ENCODE measurements around the gene MEIS1.

Gene MEIS1

GRCh38 chr2:66430505-66431273 is 4.2 kb upstream of the MEIS1 start:
- no peak for TF ChIP-seq CTCF (IDR thresholded peaks at IDR 0.05; ENCODE audit: low read depth, low read length, missing control alignments)
- Histone ChIP-seq H3K27ac (no peak overlapping the region), H3K27me3 (replicated peaks) (peaks cover 73% of the 10 kb centered on the region), H3K36me3 (replicated peaks) (no peaks in the 10 kb centered on the region), H3K4me3 (ENCODE audit: low read depth, low read length) (no peak overlapping the region)
- in situ Hi-C loops (cut with HindIII; ENCODE audit: low pct_ligation_motif_present, low sequenced_read_pairs): loop anchor here (25.0 kb wide), 1 partner anchor 1407 kb away; no protein-coding TSS in a partner anchor
- no peak for DNase-seq

DNA sequence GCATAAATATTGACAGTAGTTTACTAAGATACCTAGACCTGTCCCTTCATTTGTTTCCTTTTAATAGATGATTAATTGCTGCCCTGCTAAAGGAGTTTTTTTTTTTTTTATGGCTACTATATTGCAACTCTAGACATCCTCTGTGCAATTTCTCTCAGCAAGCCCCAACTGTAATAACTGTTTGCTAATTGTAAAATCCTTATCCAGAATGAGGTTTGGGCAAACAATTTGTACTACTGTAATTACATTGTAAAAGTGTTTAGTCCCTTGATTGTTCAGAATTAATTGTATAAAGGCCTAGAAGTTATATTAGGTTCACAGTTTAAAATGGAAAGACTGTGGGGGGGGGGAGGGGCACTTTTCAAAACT is 3.7 kb upstream of the MEIS1 start:
- Histone ChIP-seq H3K36me3 (replicated peaks) (no peaks in the 10 kb centered on the region), H3K27ac (no peak overlapping the region), H3K4me3 (ENCODE audit: low read depth, low read length) (no peak overlapping the region), H3K27me3 (replicated peaks) (peaks cover 73% of the 10 kb centered on the region)
- no peak for TF ChIP-seq CTCF (IDR thresholded peaks at IDR 0.05; ENCODE audit: low read depth, low read length, missing control alignments)
- DNase-seq: no peak
- in situ Hi-C loops (cut with HindIII; ENCODE audit: low pct_ligation_motif_present, low sequenced_read_pairs): loop anchor here (25.0 kb wide), 1 partner anchor 1406 kb away; no protein-coding TSS in a partner anchor

DNA sequence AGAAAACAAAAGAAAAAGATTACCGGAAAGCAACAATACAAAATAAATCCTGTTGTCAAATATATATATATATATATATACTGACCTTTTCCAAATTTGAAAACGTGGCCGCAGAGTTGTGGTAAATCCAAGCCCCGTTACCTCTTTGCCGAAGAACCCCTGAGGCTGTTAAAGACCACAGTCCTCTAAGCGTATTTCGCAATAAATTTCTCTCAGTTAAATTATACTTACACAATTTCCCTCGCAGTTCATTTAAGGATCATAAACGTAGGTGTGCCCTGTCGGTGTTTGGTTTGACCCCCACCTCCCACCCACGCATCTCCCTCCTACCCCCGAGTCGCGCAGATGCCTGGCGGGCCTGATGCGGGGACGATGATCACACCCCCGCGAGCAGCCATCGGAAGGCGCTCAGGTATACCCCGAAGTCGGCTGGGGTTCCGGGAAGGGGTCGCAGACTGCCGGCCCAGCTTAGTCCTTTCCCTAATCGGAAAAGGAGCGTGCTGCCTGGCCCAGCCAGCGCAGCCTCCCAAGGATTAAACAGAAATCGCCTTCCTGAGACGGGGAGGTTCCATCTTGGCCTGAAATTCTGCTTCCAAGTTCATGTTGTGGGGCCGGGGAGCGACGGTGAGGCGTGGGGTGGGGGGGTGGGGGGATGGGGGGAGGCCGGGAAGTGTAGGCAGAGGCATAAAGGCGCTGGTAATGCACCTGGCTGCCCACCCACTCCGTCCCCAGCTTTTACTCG is 2.9 kb upstream of the MEIS1 start:
- peaks cover 72% of the 10 kb centered on the region for H3K27me3 ChIP-seq (replicated peaks)
- H3K36me3 ChIP-seq (replicated peaks): no peaks in the 10 kb centered on the region
- no peak overlapping the region for H3K27ac ChIP-seq
- peak overlapping the region; percentile 76 for H3K4me3 ChIP-seq (ENCODE audit: low read depth, low read length)
- no peak for TF ChIP-seq CTCF (IDR thresholded peaks at IDR 0.05; ENCODE audit: low read depth, low read length, missing control alignments)
- no peak for DNase-seq
- in situ Hi-C loops (cut with HindIII; ENCODE audit: low pct_ligation_motif_present, low sequenced_read_pairs): loop anchor here (25.0 kb wide), 1 partner anchor 1405 kb away; no protein-coding TSS in a partner anchor

- TF ChIP-seq CTCF (IDR thresholded peaks at IDR 0.05; ENCODE audit: low read depth, low read length, missing control alignments): no peak
- Histone ChIP-seq H3K27ac (no peak overlapping the region), H3K36me3 (replicated peaks) (no peaks in the 10 kb centered on the region), H3K27me3 (replicated peaks) (peaks cover 73% of the 10 kb centered on the region), H3K4me3 (ENCODE audit: low read depth, low read length) (peak overlapping the region; percentile 76)
- in situ Hi-C loops (cut with HindIII; ENCODE audit: low pct_ligation_motif_present, low sequenced_read_pairs): loop anchor here (25.0 kb wide), 1 partner anchor 1404 kb away; no protein-coding TSS in a partner anchor
- peak; percentile 78 for DNase-seq
These were observed 1.9 kb upstream of the MEIS1 start for GRCh38 chr2:66432801-66433694.

DNA sequence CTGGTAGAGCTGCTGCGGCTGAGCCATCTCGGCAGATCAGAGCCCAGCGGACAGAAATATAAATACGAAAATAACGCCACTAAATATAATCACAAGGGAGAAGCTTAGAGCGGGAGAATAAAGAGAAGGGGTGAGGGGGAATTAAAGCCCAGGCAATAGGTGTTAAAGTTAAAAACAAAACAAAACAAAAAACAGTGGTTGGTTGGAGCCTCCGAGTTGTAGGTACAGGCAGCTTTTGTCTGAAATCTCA is 1.3 kb upstream of the MEIS1 start:
- peaks cover 76% of the 10 kb centered on the region for H3K27me3 ChIP-seq (replicated peaks)
- no peak overlapping the region for H3K27ac ChIP-seq
- DNase-seq: no peak
- no peak for TF ChIP-seq CTCF (IDR thresholded peaks at IDR 0.05; ENCODE audit: low read depth, low read length, missing control alignments)
- peak overlapping the region; percentile 76 for H3K4me3 ChIP-seq (ENCODE audit: low read depth, low read length)
- no peaks in the 10 kb centered on the region for H3K36me3 ChIP-seq (replicated peaks)
- in situ Hi-C loops (cut with HindIII; ENCODE audit: low pct_ligation_motif_present, low sequenced_read_pairs): loop anchor here (25.0 kb wide), 1 partner anchor 1404 kb away; no protein-coding TSS in a partner anchor

Data from brain microvascular endothelial cell (primary cell).